ENCODE results near the gene SERPINA10. TPM values are rescaled to one million over a fixed set of nuclear protein-coding genes. Genes with fewer than 3 reads are reported as not detected.

SERPINA10 gene
- total RNA-seq, 1 donor: not detected

GRCh38 chr14:94309721-94310120 lies 16.7 kb upstream of the SERPINA10 start:
- Histone ChIP-seq H3K79me2 (ENCODE audit: insufficient read depth, low read length) (no peaks in the 10 kb centered on the region), H4K20me1 (ENCODE audit: insufficient read depth, low read length) (no peaks in the 10 kb centered on the region), H3K36me3 (ENCODE audit: insufficient read depth, low read length) (no peaks in the 10 kb centered on the region), H3K4me2 (ENCODE audit: insufficient read depth, low read length) (no peak overlapping the region), H2AFZ (ENCODE audit: low read length) (no peak overlapping the region), H3K27ac (ENCODE audit: low read depth, low read length) (no peak overlapping the region), H3K4me1 (ENCODE audit: insufficient read depth, low read length) (no peaks in the 10 kb centered on the region), H3K9me3 (ENCODE audit: low read depth, low read length) (no peaks in the 10 kb centered on the region), H3K4me3 (ENCODE audit: insufficient read depth, low read length) (no peak overlapping the region), H3K27me3 (ENCODE audit: insufficient read depth, low read length) (no peaks in the 10 kb centered on the region)
- DNase-seq (ENCODE audit: insufficient read length, low spot score, missing footprints): no peak
- TF ChIP-seq CTCF (IDR thresholded peaks at IDR 0.05; ENCODE audit: extremely low read depth, low read depth, low read length): no peak

GRCh38 chr14:94307410-94307992 lies 14.4 kb upstream of the SERPINA10 start:
- no peaks in the 10 kb centered on the region for H3K4me1 ChIP-seq (ENCODE audit: insufficient read depth, low read length)
- H2AFZ ChIP-seq (ENCODE audit: low read length): no peak overlapping the region
- TF ChIP-seq CTCF (IDR thresholded peaks at IDR 0.05; ENCODE audit: extremely low read depth, low read depth, low read length): peak; percentile 22
- no peaks in the 10 kb centered on the region for H3K36me3 ChIP-seq (ENCODE audit: insufficient read depth, low read length)
- no peaks in the 10 kb centered on the region for H3K9me3 ChIP-seq (ENCODE audit: low read depth, low read length)
- H3K27ac ChIP-seq (ENCODE audit: low read depth, low read length): no peak overlapping the region
- no peak overlapping the region for H3K4me2 ChIP-seq (ENCODE audit: insufficient read depth, low read length)
- no peak for DNase-seq (ENCODE audit: insufficient read length, low spot score, missing footprints)
- no peaks in the 10 kb centered on the region for H4K20me1 ChIP-seq (ENCODE audit: insufficient read depth, low read length)
- no peaks in the 10 kb centered on the region for H3K27me3 ChIP-seq (ENCODE audit: insufficient read depth, low read length)
- no peaks in the 10 kb centered on the region for H3K79me2 ChIP-seq (ENCODE audit: insufficient read depth, low read length)
- H3K4me3 ChIP-seq (ENCODE audit: insufficient read depth, low read length): no peak overlapping the region

GRCh38 chr14:94306047-94306978 lies 13.2 kb upstream of the SERPINA10 start:
- no peak overlapping the region for H2AFZ ChIP-seq (ENCODE audit: low read length)
- H4K20me1 ChIP-seq (ENCODE audit: insufficient read depth, low read length): no peaks in the 10 kb centered on the region
- H3K9me3 ChIP-seq (ENCODE audit: low read depth, low read length): no peaks in the 10 kb centered on the region
- H3K4me1 ChIP-seq (ENCODE audit: insufficient read depth, low read length): no peaks in the 10 kb centered on the region
- no peak overlapping the region for H3K4me3 ChIP-seq (ENCODE audit: insufficient read depth, low read length)
- TF ChIP-seq CTCF (IDR thresholded peaks at IDR 0.05; ENCODE audit: extremely low read depth, low read depth, low read length): no peak
- H3K27ac ChIP-seq (ENCODE audit: low read depth, low read length): no peak overlapping the region
- H3K4me2 ChIP-seq (ENCODE audit: insufficient read depth, low read length): no peak overlapping the region
- H3K27me3 ChIP-seq (ENCODE audit: insufficient read depth, low read length): no peaks in the 10 kb centered on the region
- no peak for DNase-seq (ENCODE audit: insufficient read length, low spot score, missing footprints)
- H3K36me3 ChIP-seq (ENCODE audit: insufficient read depth, low read length): no peaks in the 10 kb centered on the region
- H3K79me2 ChIP-seq (ENCODE audit: insufficient read depth, low read length): no peaks in the 10 kb centered on the region

- Histone ChIP-seq H3K36me3 (ENCODE audit: insufficient read depth, low read length) (no peaks in the 10 kb centered on the region), H2AFZ (ENCODE audit: low read length) (no peak overlapping the region), H3K79me2 (ENCODE audit: insufficient read depth, low read length) (no peaks in the 10 kb centered on the region), H3K27ac (ENCODE audit: low read depth, low read length) (no peak overlapping the region), H3K4me1 (ENCODE audit: insufficient read depth, low read length) (no peaks in the 10 kb centered on the region), H3K27me3 (ENCODE audit: insufficient read depth, low read length) (no peaks in the 10 kb centered on the region), H4K20me1 (ENCODE audit: insufficient read depth, low read length) (no peaks in the 10 kb centered on the region), H3K4me3 (ENCODE audit: insufficient read depth, low read length) (no peak overlapping the region), H3K4me2 (ENCODE audit: insufficient read depth, low read length) (no peak overlapping the region), H3K9me3 (ENCODE audit: low read depth, low read length) (no peaks in the 10 kb centered on the region)
- DNase-seq (ENCODE audit: insufficient read length, low spot score, missing footprints): no peak
- no peak for TF ChIP-seq CTCF (IDR thresholded peaks at IDR 0.05; ENCODE audit: extremely low read depth, low read depth, low read length)
Observed at GRCh38 chr14:94305620-94306019, 12.6 kb upstream of the SERPINA10 start.

Data from osteoblast (primary cell).